Spleen (tissue), 7 donors: ENCODE measurements around the gene TACC3.

Experiments
- POLR2A ChIP-seq, 3 donors: fragments of 450-650 bp; IDR thresholded peaks; one replicate each; pipeline ENCODE4 v1.5.1; 2017; ENCODE audit warnings: antibody characterized with exemption in 3 of 3, mild to moderate bottlenecking in 1 of 3
- TF ChIP-seq, protein P1 (sequence below), 11 experiments: fragments of 200-600 bp in 7 of 11; fragments of 450-650 bp in 4 of 11; sonication (generic) in 4 of 11; IDR thresholded peaks in 8 of 11; conservative IDR thresholded peaks in 3 of 11; 1 replicate in 7 of 11; 2 replicates in 4 of 11; pipeline versions ENCODE4 v1.4.0 to v1.8.0; 2016 to 2021; ENCODE audit warnings: antibody characterized with exemption in 11 of 11, inconsistent platforms in 4 of 11, mild to moderate bottlenecking in 1 of 11
- donor health status: DM: no; HTN: no; CAD: no; lungs with moderate emphysema.
- donor health status: DM: no; HTN: no; CAD: no.
- donor health status: DM: no; HTN: no; CAD: no.

GRCh38 chr4:1761130-1761689 is 39.9 kb downstream of the TACC3 start:
- TF ChIP-seq, protein P1, sequence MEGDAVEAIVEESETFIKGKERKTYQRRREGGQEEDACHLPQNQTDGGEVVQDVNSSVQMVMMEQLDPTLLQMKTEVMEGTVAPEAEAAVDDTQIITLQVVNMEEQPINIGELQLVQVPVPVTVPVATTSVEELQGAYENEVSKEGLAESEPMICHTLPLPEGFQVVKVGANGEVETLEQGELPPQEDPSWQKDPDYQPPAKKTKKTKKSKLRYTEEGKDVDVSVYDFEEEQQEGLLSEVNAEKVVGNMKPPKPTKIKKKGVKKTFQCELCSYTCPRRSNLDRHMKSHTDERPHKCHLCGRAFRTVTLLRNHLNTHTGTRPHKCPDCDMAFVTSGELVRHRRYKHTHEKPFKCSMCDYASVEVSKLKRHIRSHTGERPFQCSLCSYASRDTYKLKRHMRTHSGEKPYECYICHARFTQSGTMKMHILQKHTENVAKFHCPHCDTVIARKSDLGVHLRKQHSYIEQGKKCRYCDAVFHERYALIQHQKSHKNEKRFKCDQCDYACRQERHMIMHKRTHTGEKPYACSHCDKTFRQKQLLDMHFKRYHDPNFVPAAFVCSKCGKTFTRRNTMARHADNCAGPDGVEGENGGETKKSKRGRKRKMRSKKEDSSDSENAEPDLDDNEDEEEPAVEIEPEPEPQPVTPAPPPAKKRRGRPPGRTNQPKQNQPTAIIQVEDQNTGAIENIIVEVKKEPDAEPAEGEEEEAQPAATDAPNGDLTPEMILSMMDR (IDR thresholded peaks at IDR 0.05 in 8 of 11, conservative IDR thresholded peaks at IDR 0.05 in 3 of 11): no peak
- no peak for TF ChIP-seq POLR2A (IDR thresholded peaks at IDR 0.05)
